DND-41 (cell line): ENCODE data around the gene ZSCAN21.

Experiments
- ATAC-seq: fragments of 200-7000 bp; cut with Tn5 transposase; 3 replicates; pipeline ENCODE4 v1.9.1; 2021; ENCODE audit warnings: low read depth; ENCODE audit not compliant: insufficient read depth
- DNase-seq: peaks from one replicate; pipeline ENCODE4 v3.0.0-alpha.2; 2020
- H2AFZ ChIP-seq: 2 replicates; pipeline ENCODE4 v1.6.0; 2012; ENCODE audit warnings: low read depth, low read length
- H3K27ac ChIP-seq: 2 replicates; pipeline ENCODE4 v1.5.1; 2012; ENCODE audit warnings: low read length, inconsistent platforms
- H3K27me3 ChIP-seq: fragments of 200-600 bp; sonication (generic); 2 replicates; pipeline ENCODE4 v1.6.0; 2012; ENCODE audit warnings: low read length, mild to moderate bottlenecking, inconsistent platforms; ENCODE audit not compliant: insufficient read depth, poor library complexity
- H3K36me3 ChIP-seq: 2 replicates; pipeline ENCODE4 v1.5.1; 2012; ENCODE audit warnings: low read length, inconsistent platforms; ENCODE audit not compliant: insufficient read depth
- H3K4me1 ChIP-seq: 2 replicates; pipeline ENCODE4 v1.5.1; 2012; ENCODE audit warnings: mild to moderate bottlenecking, low read length; ENCODE audit not compliant: insufficient read depth
- H3K4me2 ChIP-seq: 2 replicates; pipeline ENCODE4 v1.6.0; 2012; ENCODE audit warnings: mild to moderate bottlenecking, moderate library complexity, low read length, inconsistent platforms; ENCODE audit not compliant: insufficient read depth
- H3K4me3 ChIP-seq, 2 experiments: fragments of 200-600 bp in 1 of 2; shearing (Covaris generic) in 1 of 2; 2 replicates each; pipeline ENCODE4 v1.5.1; 2012 to 2016; ENCODE audit warnings: inconsistent platforms in 2 of 2, low read length in 2 of 2, mild to moderate bottlenecking in 2 of 2, low read depth in 1 of 2, moderate library complexity in 1 of 2
- H3K79me2 ChIP-seq: 2 replicates; pipeline ENCODE4 v1.6.0; 2012; ENCODE audit warnings: low read length, inconsistent platforms; ENCODE audit not compliant: insufficient read depth
- H3K9ac ChIP-seq: 2 replicates; pipeline ENCODE4 v1.6.0; 2012; ENCODE audit warnings: low read depth, mild to moderate bottlenecking, inconsistent platforms, low read length, moderate library complexity
- H3K9me3 ChIP-seq: 2 replicates; pipeline ENCODE4 v1.5.1; 2012; ENCODE audit warnings: low read length, moderate library complexity, mild to moderate bottlenecking, inconsistent platforms; ENCODE audit not compliant: insufficient read depth, severe bottlenecking
- H4K20me1 ChIP-seq: 2 replicates; pipeline ENCODE4 v1.6.0; 2012; ENCODE audit warnings: low read length; ENCODE audit not compliant: insufficient read depth
- CTCF ChIP-seq: IDR thresholded peaks from 2 replicates; pipeline ENCODE4 v1.5.1; 2012; ENCODE audit warnings: borderline replicate concordance, low read length, moderate library complexity, mild to moderate bottlenecking; ENCODE audit not compliant: poor library complexity, severe bottlenecking; ENCODE audit errors: extremely low read depth
- EZH2 ChIP-seq: IDR thresholded peaks from 3 replicates; pipeline ENCODE4 v1.6.1; 2012; ENCODE audit warnings: borderline replicate concordance, low read depth, mild to moderate bottlenecking, moderate library complexity, low read length, inconsistent platforms; ENCODE audit not compliant: severe bottlenecking

Gene ZSCAN21

DNA sequence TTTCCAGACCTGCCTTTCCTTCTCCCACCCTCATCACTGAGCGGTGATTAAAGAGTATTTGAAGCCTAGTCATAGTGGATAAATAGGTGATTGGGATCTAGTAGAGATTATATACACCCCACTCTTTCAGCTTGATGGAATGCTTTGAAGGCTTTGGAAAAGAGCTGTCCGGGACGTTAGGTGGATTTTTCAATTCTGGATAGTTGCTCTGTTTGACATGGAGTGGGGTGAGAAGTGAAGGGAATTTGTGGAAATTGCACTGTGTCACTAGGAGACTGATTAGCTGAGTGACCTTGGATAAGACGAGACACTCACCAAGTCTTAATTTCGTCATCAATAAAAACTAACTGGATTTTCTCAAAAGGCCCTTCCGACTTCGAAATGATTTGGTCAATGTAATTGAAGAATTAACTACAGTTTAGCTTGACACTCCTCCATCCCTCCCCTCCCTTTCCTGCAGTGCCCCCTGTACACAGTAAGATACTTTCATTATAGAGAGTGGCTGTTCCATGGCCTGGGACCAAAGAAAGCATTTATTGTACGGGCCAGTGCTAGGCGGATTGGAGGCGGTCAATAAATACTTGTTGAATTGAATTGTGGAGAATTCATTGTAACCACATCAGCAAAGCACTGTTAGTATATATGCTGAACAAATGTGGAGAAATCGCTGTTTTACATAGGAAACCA is 33.2 kb upstream of the ZSCAN21 start:
- H3K9ac ChIP-seq, result peak overlapping the region; percentile 87
- DNase-seq (no peak), ATAC-seq (no peak)
- H3K27ac ChIP-seq, result peak overlapping the region; percentile 90
- H2AFZ ChIP-seq, result peak overlapping the region; percentile 37
- peaks cover 33% of the 10 kb centered on the region for H3K4me1 ChIP-seq
- peaks cover 23% of the 10 kb centered on the region; the same call in 1 of the 2 replicates for H4K20me1 ChIP-seq
- peaks cover 62% of the 10 kb centered on the region for H3K79me2 ChIP-seq
- no peaks in the 10 kb centered on the region for H3K27me3 ChIP-seq
- TF ChIP-seq CTCF, result peak; percentile 4
- TF ChIP-seq EZH2, result no peak
- peak overlapping the region; percentile 48 to 78 for H3K4me3 ChIP-seq
- H3K9me3 ChIP-seq, result no peaks in the 10 kb centered on the region
- H3K36me3 ChIP-seq, result peaks cover 30% of the 10 kb centered on the region
- peak overlapping the region; percentile 95 for H3K4me2 ChIP-seq

GRCh38 chr7:100017300-100017699 is 32.3 kb upstream of the ZSCAN21 start:
- H4K20me1 ChIP-seq, result peaks cover 23% of the 10 kb centered on the region; the same call in 1 of the 2 replicates
- peaks cover 70% of the 10 kb centered on the region for H3K79me2 ChIP-seq
- H3K4me1 ChIP-seq, result peaks cover 33% of the 10 kb centered on the region
- no peak for TF ChIP-seq CTCF
- TF ChIP-seq EZH2, result no peak
- H3K27ac ChIP-seq, result no peak overlapping the region
- peak overlapping the region; percentile 95 for H3K4me2 ChIP-seq
- no peak overlapping the region for H3K9ac ChIP-seq
- no peaks in the 10 kb centered on the region for H3K9me3 ChIP-seq
- ATAC-seq (no peak), DNase-seq (no peak)
- no peaks in the 10 kb centered on the region for H3K27me3 ChIP-seq
- no peak overlapping the region for H2AFZ ChIP-seq
- H3K36me3 ChIP-seq, result peaks cover 38% of the 10 kb centered on the region
- H3K4me3 ChIP-seq, result peak overlapping the region in 1 of 2 experiments; percentile 36; a peak in 1 of 4 replicates

- H2AFZ ChIP-seq, result no peak overlapping the region
- H3K79me2 ChIP-seq, result peaks cover 76% of the 10 kb centered on the region
- no peaks in the 10 kb centered on the region for H3K9me3 ChIP-seq
- TF ChIP-seq CTCF (no peak), EZH2 (no peak)
- no peak overlapping the region for H3K9ac ChIP-seq
- H3K4me3 ChIP-seq, result peak overlapping the region in 1 of 2 experiments; percentile 36; a peak in 1 of 4 replicates
- H3K27ac ChIP-seq, result no peak overlapping the region
- H3K27me3 ChIP-seq, result no peaks in the 10 kb centered on the region
- peaks cover 33% of the 10 kb centered on the region for H3K4me1 ChIP-seq
- DNase-seq (no peak), ATAC-seq (no peak)
- H3K36me3 ChIP-seq, result peaks cover 44% of the 10 kb centered on the region
- H3K4me2 ChIP-seq, result peak overlapping the region; percentile 95; the same call in 1 of the 2 replicates
- peaks cover 27% of the 10 kb centered on the region for H4K20me1 ChIP-seq
Measured at GRCh38 chr7:100017875-100018274, 31.7 kb upstream of the ZSCAN21 start.
